ENCODE measurements around the gene CDKL1.

Gene CDKL1

DNA sequence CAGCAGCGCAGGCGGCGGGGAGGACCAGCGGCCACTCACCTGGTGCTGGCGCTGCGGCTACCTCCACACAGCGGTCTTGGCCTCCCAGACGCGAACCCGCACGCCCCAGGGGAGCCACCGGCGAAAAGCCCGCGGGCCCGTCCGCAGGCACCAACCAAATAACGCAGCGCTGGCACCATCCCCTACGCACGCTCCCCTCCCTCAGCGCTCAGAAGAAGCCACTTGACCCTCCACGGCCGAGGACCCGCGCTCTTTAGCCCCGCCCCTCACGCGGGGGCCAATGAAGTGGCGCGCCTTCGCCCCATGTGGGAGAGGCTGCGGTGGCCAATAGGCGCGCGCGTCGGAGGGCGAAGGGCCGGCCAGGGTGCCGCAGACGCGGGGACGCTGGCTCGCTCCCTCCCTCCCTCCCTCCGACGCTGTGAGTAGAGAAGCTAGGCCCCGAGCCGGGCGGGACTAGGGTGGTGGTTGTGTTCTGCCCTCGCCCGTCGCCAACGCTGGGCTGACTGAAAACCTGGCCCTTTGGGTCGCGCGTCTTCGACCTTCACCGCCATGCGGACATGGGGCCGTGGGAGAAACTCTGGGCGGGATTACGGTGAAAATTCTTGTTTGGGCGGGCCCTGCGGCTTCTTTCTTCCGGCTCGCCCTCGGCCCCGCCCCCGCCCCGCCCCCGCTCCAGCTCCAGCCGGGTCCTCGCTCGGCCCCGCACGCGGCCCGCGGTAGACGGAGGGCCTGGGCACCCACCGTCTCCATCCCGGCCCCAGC is 84.5 kb downstream of the CDKL1 start, which contains the start of the genes DMAC2L and L2HGDH:
DMAC2L (plus strand) TSS at position 353 of the 762 bp plus-strand sequence. CDS start 9,164 bp downstream, outside the sequence.
L2HGDH (minus strand) TSS at position 258 of the 762 bp plus-strand sequence; CDS start at position 179, 79 bp downstream.
- ChIA-PET CTCF (interaction anchor here (0.5 to 3.6 kb wide), 4 partner anchors 9 to 21 kb away, joined by 4 to 20 read pairs (median 4); no protein-coding TSS in a partner anchor), POLR2A (interaction anchor here (0.6 to 1.3 kb wide), 14 partner anchors 9 to 1420 kb away, joined by 3 to 8 read pairs (median 3); partner anchors contain the start of genes CDKL1, NIN, SAV1 and SOS2)
- Histone ChIP-seq H3K4me3 (ENCODE audit: low read depth, low read length) (peak within 1 kb of the TSS; percentile 85), H3K9me3 (ENCODE audit: control insufficient read depth, insufficient read depth, low read depth, low read length) (no peaks in the 10 kb centered on the region), H3K4me1 (ENCODE audit: control insufficient read depth, insufficient read depth, low read length) (no peaks in the 10 kb centered on the region), H3K27ac (ENCODE audit: extremely low read depth, low read depth, low read length) (peak within 1 kb of the TSS; percentile 75), H3K36me3 (ENCODE audit: control insufficient read depth in 2 of 2, insufficient read depth in 1 of 2, low read length in 2 of 2) (peaks cover 4 to 12% of the 10 kb centered on the region in 2 experiments; a peak in 2 of 3 replicates)
- TF ChIP-seq ZNF23 (tag by site-specific recombination; IDR thresholded peaks at IDR 0.05; ENCODE audit: borderline replicate concordance) (no peak), ZNF645 (tag by site-specific recombination; IDR thresholded peaks at IDR 0.05) (no peak), PBX3 (CRISPR knock-in tag; IDR thresholded peaks at IDR 0.05) (0 out of 2 replicates have a peak, but pooled peaks have one; percentile 35), ZNF76 (tag by site-specific recombination; IDR thresholded peaks at IDR 0.05; ENCODE audit: borderline replicate concordance, low read depth) (0 out of 2 replicates have a peak, but pooled peaks have one; percentile 23), ZNF561 (tag by site-specific recombination; IDR thresholded peaks at IDR 0.05; ENCODE audit: borderline replicate concordance) (0 out of 2 replicates have a peak, but pooled peaks have one; percentile 39), MZF1 (tag by site-specific recombination; IDR thresholded peaks at IDR 0.05; ENCODE audit: borderline replicate concordance) (no peak; the same call in 1 of the 2 replicates), KLF8 (tag by site-specific recombination; IDR thresholded peaks at IDR 0.05) (peak; percentile 94), WT1 (tag by site-specific recombination; IDR thresholded peaks at IDR 0.05) (0 out of 2 replicates have a peak, but pooled peaks have one; percentile 22), ZNF366 (tag by site-specific recombination; conservative IDR thresholded peaks at IDR 0.05) (peak; percentile 83), SP7 (tag by site-specific recombination; IDR thresholded peaks at IDR 0.05) (peak; percentile 64; the same call in 1 of the 2 replicates), ZNF133 (tag by site-specific recombination; IDR thresholded peaks at IDR 0.05) (no peak), ZNF211 (tag by site-specific recombination; IDR thresholded peaks at IDR 0.05; ENCODE audit: low read depth) (no peak), ZFHX2 (tag by site-specific recombination; conservative IDR thresholded peaks at IDR 0.05) (peak; percentile 67), CTCF (tag by site-specific recombination; IDR thresholded peaks at IDR 0.05) (peak; percentile 96), ZNF10 (tag by site-specific recombination; IDR thresholded peaks at IDR 0.05) (0 out of 2 replicates have a peak, but pooled peaks have one; percentile 10), ZNF16 (tag by site-specific recombination; IDR thresholded peaks at IDR 0.05; ENCODE audit: low read depth) (no peak), ZNF132 (tag by site-specific recombination; IDR thresholded peaks at IDR 0.05; ENCODE audit: borderline replicate concordance) (no peak), ZNF175 (tag by site-specific recombination; IDR thresholded peaks at IDR 0.05) (no peak), ZFP3 (tag by site-specific recombination; IDR thresholded peaks at IDR 0.05; ENCODE audit: low read depth) (no peak), ZNF610 (tag by site-specific recombination; IDR thresholded peaks at IDR 0.05; ENCODE audit: borderline replicate concordance) (peak; percentile 43; the same call in 1 of the 2 replicates), ZNF747 (tag by site-specific recombination; IDR thresholded peaks at IDR 0.05) (no peak), ZSCAN30 (tag by site-specific recombination; IDR thresholded peaks at IDR 0.05) (peak; percentile 97), ZBTB20 (tag by site-specific recombination; IDR thresholded peaks at IDR 0.05) (peak; percentile 56; the same call in 1 of the 2 replicates), PRDM10 (tag by site-specific recombination; IDR thresholded peaks at IDR 0.05) (peak; percentile 88; the same call in 1 of the 2 replicates), ZNF624 (tag by site-specific recombination; IDR thresholded peaks at IDR 0.05) (no peak), ZNF223 (tag by site-specific recombination; IDR thresholded peaks at IDR 0.05) (no peak)

All from HEK293 (cell line).